ENCODE data around the gene POLL.
"Not testable (repeated sequence)": the region's sequence is repeated elsewhere in the genome, so short reads cannot be mapped to it uniquely, and the experiment has no call there.

DNA sequence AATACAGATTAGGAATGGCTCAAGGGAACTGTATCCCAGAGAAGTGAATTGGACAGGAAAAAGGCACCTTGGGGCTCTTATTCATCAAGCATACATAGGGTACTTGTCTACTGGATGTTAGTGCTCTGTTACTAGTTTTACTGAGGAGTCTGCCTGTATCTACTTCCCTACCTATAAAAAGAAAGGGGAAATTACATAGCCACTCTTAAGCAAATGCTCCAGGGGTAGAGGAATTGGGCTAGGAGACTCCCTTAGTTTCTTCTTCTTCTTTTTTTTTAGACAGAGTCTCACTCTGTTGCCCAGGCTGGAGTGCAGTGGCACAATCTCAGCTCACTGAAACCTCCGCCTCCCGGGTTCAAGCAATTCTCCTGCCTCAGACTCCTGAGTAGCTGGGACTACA lies 5.3 kb upstream of the POLL start:
- TF ChIP-seq, protein P1, sequence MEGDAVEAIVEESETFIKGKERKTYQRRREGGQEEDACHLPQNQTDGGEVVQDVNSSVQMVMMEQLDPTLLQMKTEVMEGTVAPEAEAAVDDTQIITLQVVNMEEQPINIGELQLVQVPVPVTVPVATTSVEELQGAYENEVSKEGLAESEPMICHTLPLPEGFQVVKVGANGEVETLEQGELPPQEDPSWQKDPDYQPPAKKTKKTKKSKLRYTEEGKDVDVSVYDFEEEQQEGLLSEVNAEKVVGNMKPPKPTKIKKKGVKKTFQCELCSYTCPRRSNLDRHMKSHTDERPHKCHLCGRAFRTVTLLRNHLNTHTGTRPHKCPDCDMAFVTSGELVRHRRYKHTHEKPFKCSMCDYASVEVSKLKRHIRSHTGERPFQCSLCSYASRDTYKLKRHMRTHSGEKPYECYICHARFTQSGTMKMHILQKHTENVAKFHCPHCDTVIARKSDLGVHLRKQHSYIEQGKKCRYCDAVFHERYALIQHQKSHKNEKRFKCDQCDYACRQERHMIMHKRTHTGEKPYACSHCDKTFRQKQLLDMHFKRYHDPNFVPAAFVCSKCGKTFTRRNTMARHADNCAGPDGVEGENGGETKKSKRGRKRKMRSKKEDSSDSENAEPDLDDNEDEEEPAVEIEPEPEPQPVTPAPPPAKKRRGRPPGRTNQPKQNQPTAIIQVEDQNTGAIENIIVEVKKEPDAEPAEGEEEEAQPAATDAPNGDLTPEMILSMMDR (conservative IDR thresholded peaks at IDR 0.05 in 1 of 2, IDR thresholded peaks at IDR 0.05 in 1 of 2; ENCODE audit: low read depth in 1 of 2, low read length in 2 of 2) = not testable (repeated sequence)
- not testable (repeated sequence) for TF ChIP-seq EZH2 (IDR thresholded peaks at IDR 0.05; ENCODE audit: low read length, missing control alignments)
